Suppressor macrophage treated with lipopolysaccharide for 4 hours (primary cell): ENCODE measurements around the gene GRK1.
"Not testable (repeated sequence)": the region's sequence is repeated elsewhere in the genome, so short reads cannot be mapped to it uniquely, and the experiment has no call there.

Source experiments
- DNase-seq: peaks from one replicate; pipeline ENCODE4 v3.0.0-alpha.2; 2020

The GRK1 gene

GRCh38 chr13:113666951-113667701 is at the start of gene GRK1:
Gene GRK1, plus strand, starts transcription at chr13:113667219. Its CDS starts 168 bp downstream, at chr13:113667387.
- DNase-seq, result no peak

GRCh38 chr13:113617961-113618360 is 49.1 kb upstream of the GRK1 start:
- DNase-seq, result no peak

GRCh38 chr13:113618455-113618854 is 48.6 kb upstream of the GRK1 start:
- DNase-seq, result no peak

- DNase-seq, result no peak
Measured at GRCh38 chr13:113620036-113620796, 46.8 kb upstream of the GRK1 start.

DNA sequence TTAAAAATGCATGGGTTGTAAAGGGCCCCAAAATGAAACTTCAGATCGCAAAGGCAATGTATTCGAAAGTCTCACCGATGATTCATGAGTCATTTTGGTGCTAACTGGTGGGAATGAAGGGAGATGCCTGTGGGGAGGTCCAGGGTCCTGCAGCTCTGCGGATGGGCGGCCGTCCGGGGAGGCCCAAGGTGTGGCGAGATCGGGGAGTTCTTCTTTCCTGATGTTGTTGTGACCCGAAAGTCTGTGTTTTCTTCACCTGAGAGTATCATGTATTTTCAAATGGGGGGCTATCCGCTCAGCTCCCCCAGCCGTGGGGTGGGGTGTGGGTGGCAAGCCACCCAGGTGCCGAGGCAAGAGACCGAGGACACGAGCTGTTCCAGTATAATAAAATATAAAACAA is 46.0 kb upstream of the GRK1 start:
- DNase-seq, result no peak

GRCh38 chr13:113621498-113621897 is 45.5 kb upstream of the GRK1 start:
- DNase-seq, result not testable (repeated sequence)

GRCh38 chr13:113621986-113622550 is 45.0 kb upstream of the GRK1 start:
- DNase-seq, result not testable (repeated sequence)

GRCh38 chr13:113622791-113623490 is 44.1 kb upstream of the GRK1 start:
- DNase-seq, result no peak

DNA sequence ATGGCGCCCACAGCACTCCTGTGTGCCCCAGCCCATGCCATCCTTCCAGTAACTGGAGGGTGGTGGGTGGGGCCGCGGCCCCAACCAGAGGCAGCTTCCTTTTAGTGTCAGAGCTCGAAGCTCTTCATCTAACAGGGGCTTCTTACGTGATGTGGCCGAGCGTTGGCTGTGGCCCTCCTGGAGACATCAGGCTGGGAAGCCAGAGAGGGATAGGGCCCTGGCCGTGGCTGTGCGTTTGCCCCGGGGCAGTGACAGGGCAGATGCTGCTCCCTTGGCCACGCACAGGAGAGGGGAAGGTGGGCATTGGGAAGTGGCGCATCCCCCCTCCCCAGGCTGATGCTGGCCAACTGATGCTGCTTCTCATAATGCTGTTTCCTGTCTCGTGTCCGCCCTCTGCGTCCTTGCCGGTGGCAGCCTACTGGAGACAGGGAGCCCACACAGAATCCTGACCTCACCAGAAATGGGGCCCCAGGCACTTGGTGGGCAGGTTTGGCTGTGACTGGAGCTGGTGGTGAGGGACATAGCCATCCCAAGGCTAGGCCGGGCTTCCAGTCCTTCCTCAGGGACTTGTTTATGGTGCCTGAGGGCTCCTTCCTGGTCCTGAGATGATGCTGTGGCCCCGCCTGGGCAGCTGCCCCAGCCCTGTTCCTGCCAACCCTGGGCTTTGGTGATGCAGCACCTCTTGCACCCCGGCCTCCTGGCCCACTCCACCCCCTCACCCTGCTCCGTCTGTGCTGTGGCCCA is 43.4 kb upstream of the GRK1 start:
- peak; percentile 33 for DNase-seq

GRCh38 chr13:113624235-113624587 is 42.8 kb upstream of the GRK1 start:
- no peak for DNase-seq

DNA sequence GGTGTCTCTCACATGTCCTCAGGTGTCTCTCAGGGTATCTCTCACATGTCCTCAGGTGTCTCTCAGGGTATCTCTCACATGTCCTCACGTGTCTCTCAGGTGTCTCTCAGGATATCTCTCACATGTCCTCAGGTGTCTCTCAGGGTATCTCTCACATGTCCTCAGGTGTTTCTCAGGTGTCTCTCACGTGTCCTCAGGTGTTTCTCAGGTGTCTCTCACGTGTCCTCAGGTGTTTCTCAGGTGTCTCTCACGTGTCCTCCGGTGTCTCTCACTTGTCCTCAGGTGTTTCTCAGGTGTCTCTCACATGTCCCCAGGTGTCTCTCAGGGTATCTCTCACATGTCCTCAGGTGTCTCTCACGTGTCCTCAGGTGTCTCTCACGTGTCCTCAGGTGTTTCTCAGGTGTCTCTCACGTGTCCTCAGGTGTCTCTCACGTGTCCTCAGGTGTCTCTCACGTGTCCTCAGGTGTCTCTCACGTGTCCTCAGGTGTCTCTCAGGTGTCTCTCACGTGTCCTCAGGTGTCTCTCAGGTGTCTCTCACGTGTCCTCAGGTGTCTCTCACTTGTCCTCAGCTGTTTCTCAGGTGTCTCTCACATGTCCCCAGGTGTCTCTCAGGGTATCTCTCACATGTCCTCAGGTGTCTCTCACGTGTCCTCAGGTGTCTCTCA is 42.2 kb upstream of the GRK1 start:
- DNase-seq, result not testable (repeated sequence)

DNA sequence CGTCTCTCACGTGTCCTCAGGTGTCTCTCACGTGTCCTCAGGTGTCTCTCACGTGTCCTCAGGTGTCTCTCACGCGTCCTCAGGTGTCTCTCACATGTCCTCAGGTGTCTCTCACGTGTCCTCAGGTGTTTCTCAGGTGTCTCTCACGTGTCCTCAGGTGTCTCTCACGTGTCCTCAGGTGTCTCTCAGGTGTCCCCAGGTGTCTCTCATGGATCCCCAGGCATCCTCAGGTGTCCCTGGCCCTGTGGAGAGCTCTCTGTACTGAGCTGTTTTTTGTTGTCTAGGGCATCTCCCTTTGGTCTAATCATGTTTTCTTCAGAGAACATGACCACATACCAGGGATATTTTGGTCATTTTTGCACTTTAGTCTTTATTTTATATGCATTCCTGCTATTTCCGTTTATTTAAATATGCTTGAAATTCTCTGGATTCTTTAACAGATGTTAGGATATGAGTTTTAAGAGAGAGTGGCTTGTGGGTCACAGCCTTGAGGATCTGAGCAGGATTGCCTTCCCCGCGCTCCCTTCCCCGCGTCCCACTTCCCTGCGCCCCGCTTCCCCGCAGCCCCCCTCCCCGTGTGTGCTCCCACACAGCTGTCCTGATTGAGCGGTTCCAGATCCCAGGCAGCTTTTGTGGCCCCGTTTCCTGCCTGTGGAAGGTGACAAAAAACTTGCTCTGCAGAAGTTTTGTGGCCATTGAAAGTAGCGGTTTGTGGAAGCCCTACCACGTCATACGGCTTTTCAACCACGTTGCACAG is 40.9 kb upstream of the GRK1 start:
- DNase-seq, result no peak

DNA sequence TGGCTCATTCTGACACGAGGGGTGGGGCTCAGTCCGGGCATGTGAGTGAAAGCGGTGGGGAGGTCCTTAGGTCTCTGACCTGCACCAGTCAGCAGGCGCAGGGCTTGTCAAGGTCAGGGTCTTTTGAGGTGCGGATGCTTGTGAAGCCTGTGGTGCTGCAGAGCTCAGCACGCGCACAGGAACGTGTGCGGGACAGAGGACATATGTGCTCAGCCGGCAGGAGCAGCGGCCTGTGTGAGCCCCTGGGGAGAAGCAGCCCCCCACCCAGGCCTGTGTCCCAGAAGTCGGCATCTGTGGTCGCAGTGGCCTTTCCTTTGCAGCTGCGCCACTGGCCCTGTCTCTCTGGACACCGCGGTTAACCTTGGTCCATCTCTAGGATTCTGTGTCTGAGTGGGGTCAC is 39.9 kb upstream of the GRK1 start:
- DNase-seq, result no peak

GRCh38 chr13:113628291-113629270 is 38.4 kb upstream of the GRK1 start:
- DNase-seq, result no peak

GRCh38 chr13:113629866-113630265 is 37.2 kb upstream of the GRK1 start:
- no peak for DNase-seq

DNA sequence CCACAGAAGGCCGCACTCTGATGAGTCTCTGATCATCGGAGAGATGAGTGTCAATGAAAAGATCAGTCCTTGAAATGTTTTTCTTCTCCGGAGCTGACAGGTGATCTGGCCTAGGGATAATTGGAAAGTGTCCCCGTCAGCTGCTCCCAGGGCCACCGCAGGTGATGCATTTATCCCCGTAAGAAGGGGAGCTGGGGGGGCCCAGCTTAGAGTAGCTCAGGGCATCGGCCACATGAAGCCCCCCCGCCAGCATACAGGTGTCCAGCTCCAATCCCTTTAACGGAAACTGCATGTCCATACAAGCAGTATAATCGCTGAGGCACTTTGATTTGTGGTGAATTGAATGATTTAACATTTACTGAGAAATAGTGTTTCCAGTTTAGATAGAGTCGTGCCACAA is 36.7 kb upstream of the GRK1 start:
- no peak for DNase-seq

GRCh38 chr13:113630804-113631203 is 36.2 kb upstream of the GRK1 start:
- no peak for DNase-seq

DNA sequence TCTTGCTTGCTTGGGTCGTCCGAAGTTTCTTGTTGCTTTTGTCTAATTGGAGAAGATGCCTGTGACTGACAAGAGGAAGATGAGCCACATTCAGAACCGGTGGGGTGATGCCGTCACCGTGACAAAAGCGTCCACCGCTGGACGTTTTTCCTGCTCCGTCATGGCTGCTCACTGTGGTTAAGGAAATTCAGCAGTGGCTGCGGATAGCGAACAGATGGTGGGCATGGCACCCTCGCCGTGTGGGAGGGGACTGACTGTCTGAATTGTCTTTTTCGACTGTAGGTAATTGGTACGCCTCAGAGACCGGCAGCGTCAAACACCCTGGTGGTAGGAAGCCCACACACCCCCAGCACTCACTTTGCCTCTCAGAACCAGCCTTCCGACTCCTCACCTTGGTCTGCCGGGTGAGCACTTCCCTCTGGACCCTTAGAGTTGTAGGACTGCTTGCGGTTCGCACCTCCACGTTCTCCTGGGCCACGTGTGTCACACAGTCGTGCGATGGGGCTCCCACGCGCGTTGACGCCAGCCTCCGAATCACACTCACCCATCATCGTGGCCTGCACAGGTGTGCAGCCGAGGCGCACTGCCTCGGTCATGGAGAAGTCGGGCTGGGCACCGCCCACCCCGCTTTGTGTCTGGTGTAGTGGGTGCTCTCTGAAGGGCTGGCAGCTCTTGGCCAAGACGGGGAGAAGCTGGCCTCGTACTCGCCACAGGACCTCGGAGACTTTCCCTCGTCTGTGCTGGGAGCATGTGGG is 35.5 kb upstream of the GRK1 start:
- no peak for DNase-seq
